Neural cell (in vitro differentiated cells): ENCODE data around the gene KCNMB4.

Source experiments
- EP300 ChIP-seq: fragments of 450-650 bp; conservative IDR thresholded peaks from 2 replicates; pipeline ENCODE4 v1.6.1; 2014; ENCODE audit warnings: antibody characterized with exemption, mild to moderate bottlenecking, moderate library complexity; ENCODE audit not compliant: poor library complexity, severe bottlenecking
- POLR2AphosphoS5 ChIP-seq: IDR thresholded peaks from 2 replicates; pipeline ENCODE4 v1.6.1; 2012
- RAD21 ChIP-seq: fragments of 450-650 bp; conservative IDR thresholded peaks from 2 replicates; pipeline ENCODE4 v1.6.1; 2014; ENCODE audit warnings: antibody characterized with exemption, mild to moderate bottlenecking, moderate library complexity
- SMC3 ChIP-seq: fragments of 450-650 bp; conservative IDR thresholded peaks from 2 replicates; pipeline ENCODE4 v1.6.1; 2014; ENCODE audit warnings: antibody characterized with exemption, mild to moderate bottlenecking, moderate library complexity; ENCODE audit not compliant: poor library complexity
- TAF1 ChIP-seq: IDR thresholded peaks from 2 replicates; pipeline ENCODE4 v1.6.1; 2012; ENCODE audit warnings: low read depth
- TF ChIP-seq, protein P1 (sequence below): fragments of 450-650 bp; IDR thresholded peaks from 2 replicates; pipeline ENCODE4 v1.5.1; 2014; ENCODE audit warnings: antibody characterized with exemption, mild to moderate bottlenecking, moderate library complexity; ENCODE audit not compliant: poor library complexity, severe bottlenecking
- TF ChIP-seq, protein P2 (sequence below): IDR thresholded peaks from 2 replicates; pipeline ENCODE4 v1.6.1; 2012; ENCODE audit warnings: borderline replicate concordance

DNA sequence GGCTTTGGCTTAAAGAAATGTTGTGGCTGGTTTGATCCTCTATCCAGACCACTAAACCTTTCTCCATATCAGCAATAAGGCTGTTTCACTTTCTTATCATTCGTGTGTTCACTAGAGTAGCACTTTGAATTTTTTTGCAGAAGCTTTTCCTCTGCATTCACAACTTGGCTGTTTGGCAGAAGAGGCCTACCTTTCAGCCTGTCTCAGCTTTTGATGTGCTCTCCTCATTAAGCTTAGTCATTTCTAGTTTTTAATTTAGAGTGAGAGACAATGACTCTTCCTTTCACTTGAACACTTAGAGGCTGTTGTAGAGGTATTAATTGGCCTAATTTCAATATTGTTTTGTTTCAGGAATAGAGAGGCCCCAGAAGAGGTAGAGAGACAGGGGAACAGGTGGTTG, 13.8 kb downstream of the KCNMB4 start:
- TF ChIP-seq, protein P1, sequence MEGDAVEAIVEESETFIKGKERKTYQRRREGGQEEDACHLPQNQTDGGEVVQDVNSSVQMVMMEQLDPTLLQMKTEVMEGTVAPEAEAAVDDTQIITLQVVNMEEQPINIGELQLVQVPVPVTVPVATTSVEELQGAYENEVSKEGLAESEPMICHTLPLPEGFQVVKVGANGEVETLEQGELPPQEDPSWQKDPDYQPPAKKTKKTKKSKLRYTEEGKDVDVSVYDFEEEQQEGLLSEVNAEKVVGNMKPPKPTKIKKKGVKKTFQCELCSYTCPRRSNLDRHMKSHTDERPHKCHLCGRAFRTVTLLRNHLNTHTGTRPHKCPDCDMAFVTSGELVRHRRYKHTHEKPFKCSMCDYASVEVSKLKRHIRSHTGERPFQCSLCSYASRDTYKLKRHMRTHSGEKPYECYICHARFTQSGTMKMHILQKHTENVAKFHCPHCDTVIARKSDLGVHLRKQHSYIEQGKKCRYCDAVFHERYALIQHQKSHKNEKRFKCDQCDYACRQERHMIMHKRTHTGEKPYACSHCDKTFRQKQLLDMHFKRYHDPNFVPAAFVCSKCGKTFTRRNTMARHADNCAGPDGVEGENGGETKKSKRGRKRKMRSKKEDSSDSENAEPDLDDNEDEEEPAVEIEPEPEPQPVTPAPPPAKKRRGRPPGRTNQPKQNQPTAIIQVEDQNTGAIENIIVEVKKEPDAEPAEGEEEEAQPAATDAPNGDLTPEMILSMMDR, result no peak
- no peak for TF ChIP-seq SMC3
- TF ChIP-seq RAD21, result no peak
- TF ChIP-seq, protein P2, sequence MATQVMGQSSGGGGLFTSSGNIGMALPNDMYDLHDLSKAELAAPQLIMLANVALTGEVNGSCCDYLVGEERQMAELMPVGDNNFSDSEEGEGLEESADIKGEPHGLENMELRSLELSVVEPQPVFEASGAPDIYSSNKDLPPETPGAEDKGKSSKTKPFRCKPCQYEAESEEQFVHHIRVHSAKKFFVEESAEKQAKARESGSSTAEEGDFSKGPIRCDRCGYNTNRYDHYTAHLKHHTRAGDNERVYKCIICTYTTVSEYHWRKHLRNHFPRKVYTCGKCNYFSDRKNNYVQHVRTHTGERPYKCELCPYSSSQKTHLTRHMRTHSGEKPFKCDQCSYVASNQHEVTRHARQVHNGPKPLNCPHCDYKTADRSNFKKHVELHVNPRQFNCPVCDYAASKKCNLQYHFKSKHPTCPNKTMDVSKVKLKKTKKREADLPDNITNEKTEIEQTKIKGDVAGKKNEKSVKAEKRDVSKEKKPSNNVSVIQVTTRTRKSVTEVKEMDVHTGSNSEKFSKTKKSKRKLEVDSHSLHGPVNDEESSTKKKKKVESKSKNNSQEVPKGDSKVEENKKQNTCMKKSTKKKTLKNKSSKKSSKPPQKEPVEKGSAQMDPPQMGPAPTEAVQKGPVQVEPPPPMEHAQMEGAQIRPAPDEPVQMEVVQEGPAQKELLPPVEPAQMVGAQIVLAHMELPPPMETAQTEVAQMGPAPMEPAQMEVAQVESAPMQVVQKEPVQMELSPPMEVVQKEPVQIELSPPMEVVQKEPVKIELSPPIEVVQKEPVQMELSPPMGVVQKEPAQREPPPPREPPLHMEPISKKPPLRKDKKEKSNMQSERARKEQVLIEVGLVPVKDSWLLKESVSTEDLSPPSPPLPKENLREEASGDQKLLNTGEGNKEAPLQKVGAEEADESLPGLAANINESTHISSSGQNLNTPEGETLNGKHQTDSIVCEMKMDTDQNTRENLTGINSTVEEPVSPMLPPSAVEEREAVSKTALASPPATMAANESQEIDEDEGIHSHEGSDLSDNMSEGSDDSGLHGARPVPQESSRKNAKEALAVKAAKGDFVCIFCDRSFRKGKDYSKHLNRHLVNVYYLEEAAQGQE, result no peak
- no peak for TF ChIP-seq POLR2AphosphoS5
- no peak for TF ChIP-seq EP300
- no peak for TF ChIP-seq TAF1
